Measurements from ENCODE around the gene WDR55.

DNA sequence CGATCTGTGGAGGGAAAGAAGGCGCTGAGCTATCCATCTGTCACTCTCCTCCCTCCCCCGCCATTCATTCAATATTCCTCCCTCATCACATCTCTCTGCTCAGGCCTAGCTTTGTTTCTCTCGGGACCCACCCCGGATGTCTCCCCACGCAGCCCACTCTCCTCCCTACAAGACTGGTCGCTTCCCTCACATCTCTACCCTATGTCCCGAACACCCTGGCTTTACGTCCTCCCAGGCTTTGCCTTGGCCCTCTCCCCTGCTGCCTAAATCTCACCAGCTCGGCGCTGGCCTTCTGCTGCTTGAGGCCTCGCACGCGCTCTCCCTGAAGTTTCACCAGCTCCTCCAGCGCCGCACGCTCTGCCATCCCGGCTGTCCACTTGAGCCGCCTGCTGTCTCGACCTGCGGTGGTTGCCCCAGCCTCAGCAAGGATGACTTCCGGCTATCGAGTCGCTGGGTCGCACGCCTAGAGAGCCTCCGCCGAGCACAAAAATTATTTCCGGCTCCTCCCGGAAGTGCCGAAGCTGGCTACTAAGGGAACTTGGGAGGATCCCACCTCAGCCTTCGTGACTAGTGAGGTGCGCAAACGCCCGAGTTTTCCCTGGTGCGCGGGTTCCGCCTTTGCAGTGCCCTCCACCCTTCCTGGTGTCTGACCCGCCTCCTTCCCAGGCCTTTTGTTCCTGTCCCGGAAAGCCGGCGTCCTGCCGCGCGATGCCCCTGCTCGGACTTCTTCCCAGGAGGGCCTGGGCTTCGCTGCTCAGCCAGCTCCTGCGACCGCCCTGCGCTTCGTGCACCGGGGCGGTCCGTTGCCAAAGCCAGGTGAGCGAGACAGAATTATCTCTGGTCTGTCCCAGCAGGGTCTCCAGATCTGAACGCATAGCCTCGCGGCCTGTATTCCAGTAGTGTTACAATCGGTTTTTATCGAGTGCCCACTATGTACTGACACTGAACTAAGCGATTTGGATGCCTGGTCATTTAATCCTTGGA, 26.5 kb downstream of the WDR55 start, which contains the start of the genes HARS1 and HARS2:
- TF ChIP-seq POLR2A (IDR thresholded peaks at IDR 0.05), result no peak
- peak in 1 of 5 experiments; percentile 32 for TF ChIP-seq CTCF (IDR thresholded peaks at IDR 0.05)

All from tibial nerve (tissue), 3 donors.